Omental fat pad (tissue), 4 donors: Measurements from ENCODE around the gene PPOX. TPM values are rescaled to one million over a fixed set of nuclear protein-coding genes. Genes with fewer than 3 reads are reported as not detected.

ENCODE experiments used
- ATAC-seq: fragments of 150-250 bp; one replicate; pipeline ENCODE4 v1.9.1; 2016; ENCODE audit warnings: mild to moderate bottlenecking, moderate library complexity; ENCODE audit not compliant: low FRiP score
- DNase-seq: peaks from one replicate; pipeline ENCODE4 v3.0.0-alpha.2; 2019; ENCODE audit warnings: low spot score
- total RNA-seq, 4 donors: library from RNA; depleted of rRNA; stranded (reverse); fragments of >200 nt; gene quantifications; one replicate each; pipeline ENCODE4 v1.1.0, GENCODE V29; 2016
- TF ChIP-seq, protein P1 (sequence below), 3 donors: fragments of 450-650 bp; IDR thresholded peaks; one replicate each; pipeline ENCODE4 v1.5.1; 2016 to 2017; ENCODE audit warnings: antibody characterized with exemption in 3 of 3, mild to moderate bottlenecking in 3 of 3, moderate library complexity in 2 of 3

Gene PPOX
- total RNA-seq, 4 donors from 2014 or later: 12.5 to 28.4 (median 13.8) TPM

DNA sequence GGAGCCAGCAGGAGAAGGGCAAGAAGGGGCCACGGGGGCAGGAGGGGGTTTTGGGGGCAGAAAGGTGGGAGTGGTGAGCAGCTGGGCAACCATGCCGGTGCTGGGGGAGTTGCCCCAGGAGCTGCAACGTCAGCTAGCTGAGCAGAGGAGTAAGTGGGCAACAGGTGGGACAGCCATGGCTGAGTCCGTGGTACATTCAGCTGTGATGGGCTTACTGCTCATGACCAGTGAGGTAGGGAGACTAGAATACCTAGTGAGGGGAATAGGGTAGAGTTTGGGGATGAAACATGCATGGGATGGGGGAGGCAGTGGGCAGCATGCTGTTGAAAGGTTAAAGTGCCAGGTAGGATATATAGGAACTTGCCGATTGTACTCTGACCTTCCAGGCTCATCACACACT, 4.6 kb upstream of the PPOX start:
- DNase-seq (no peak), ATAC-seq (no peak)
- TF ChIP-seq, protein P1, sequence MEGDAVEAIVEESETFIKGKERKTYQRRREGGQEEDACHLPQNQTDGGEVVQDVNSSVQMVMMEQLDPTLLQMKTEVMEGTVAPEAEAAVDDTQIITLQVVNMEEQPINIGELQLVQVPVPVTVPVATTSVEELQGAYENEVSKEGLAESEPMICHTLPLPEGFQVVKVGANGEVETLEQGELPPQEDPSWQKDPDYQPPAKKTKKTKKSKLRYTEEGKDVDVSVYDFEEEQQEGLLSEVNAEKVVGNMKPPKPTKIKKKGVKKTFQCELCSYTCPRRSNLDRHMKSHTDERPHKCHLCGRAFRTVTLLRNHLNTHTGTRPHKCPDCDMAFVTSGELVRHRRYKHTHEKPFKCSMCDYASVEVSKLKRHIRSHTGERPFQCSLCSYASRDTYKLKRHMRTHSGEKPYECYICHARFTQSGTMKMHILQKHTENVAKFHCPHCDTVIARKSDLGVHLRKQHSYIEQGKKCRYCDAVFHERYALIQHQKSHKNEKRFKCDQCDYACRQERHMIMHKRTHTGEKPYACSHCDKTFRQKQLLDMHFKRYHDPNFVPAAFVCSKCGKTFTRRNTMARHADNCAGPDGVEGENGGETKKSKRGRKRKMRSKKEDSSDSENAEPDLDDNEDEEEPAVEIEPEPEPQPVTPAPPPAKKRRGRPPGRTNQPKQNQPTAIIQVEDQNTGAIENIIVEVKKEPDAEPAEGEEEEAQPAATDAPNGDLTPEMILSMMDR (IDR thresholded peaks at IDR 0.05): no peak

DNA sequence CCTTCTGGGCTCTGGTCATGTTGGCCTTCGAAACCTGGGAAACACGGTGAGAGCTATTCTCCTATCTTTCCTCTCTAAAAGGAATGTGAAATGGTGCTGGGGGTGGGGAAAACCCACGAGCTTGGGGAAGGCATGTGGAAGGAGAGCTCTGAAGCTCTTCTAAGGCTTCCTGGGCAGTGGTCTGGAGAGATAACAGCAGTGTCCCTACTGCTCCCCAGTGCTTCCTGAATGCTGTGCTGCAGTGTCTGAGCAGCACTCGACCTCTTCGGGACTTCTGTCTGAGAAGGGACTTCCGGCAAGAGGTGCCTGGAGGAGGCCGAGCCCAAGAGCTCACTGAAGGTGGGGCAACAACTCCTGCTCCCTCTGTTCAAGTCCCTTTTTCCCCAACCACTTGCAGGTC, 4.2 kb upstream of the PPOX start:
- DNase-seq (no peak), ATAC-seq (no peak)
- TF ChIP-seq, protein P1 (IDR thresholded peaks at IDR 0.05): no peak

DNA sequence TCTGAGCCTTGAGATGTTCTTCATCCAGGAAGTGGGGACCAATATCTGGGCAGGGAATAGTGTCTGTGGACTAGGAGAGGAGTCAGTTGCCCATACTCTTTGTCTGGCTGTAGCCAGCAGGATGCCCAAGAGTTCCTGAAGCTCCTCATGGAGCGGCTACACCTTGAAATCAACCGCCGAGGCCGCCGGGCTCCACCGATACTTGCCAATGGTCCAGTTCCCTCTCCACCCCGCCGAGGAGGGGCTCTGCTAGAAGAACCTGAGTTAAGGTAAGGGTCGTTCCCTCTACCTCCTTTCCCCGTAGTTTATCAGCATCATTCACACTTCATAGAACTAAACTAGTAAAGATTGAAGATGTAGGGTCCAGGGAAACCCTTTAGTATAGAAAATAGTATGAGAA, 3.4 kb upstream of the PPOX start:
- no peak for DNase-seq
- TF ChIP-seq, protein P1 (IDR thresholded peaks at IDR 0.05): no peak
- no peak for ATAC-seq

DNA sequence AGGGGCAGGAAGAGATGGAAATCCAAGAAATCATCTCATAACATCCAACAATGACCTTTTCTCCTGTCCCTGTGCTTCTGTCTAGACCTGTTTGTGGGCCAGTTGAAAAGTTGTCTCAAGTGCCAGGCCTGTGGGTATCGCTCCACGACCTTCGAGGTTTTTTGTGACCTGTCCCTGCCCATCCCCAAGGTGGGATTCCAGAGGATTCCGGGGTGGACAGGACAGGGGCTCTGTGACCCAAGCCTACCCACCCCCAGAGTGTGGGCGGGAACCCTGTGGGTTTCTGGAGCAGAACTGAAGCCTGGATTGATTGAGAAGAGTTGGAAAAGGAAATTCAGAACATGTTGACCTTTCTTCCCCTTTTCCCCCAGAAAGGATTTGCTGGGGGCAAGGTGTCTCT, 2.4 kb upstream of the PPOX start:
- TF ChIP-seq, protein P1 (IDR thresholded peaks at IDR 0.05): no peak
- DNase-seq: no peak
- no peak for ATAC-seq

DNA sequence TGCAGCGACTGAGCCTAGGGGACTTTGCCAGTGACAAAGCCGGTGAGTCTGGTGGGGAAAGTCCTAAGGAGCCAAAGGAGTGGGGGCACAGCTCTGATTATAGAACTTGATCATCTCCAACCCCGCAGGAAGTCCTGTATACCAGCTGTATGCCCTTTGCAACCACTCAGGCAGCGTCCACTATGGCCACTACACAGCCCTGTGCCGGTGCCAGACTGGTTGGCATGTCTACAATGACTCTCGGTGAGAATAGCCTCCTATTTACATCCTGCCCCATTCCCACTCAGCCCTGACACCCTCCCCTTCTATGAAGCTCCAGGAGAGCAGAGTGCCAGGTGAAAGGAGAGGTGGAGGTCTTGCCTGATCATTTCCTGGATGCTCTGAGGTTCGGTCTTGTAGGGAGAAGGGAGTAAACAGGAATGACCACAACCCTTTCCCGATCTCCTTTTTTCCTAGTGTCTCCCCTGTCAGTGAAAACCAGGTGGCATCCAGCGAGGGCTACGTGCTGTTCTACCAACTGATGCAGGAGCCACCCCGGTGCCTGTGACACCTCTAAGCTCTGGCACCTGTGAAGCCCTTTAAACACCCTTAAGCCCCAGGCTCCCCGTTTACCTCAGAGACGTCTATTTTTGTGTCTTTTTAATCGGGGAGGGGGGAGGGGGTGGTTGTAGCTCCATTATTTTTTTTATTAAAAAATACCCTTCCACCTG, 1.2 kb upstream of the PPOX start:
- DNase-seq: no peak
- no peak for ATAC-seq
- TF ChIP-seq, protein P1 (IDR thresholded peaks at IDR 0.05): no peak

DNA sequence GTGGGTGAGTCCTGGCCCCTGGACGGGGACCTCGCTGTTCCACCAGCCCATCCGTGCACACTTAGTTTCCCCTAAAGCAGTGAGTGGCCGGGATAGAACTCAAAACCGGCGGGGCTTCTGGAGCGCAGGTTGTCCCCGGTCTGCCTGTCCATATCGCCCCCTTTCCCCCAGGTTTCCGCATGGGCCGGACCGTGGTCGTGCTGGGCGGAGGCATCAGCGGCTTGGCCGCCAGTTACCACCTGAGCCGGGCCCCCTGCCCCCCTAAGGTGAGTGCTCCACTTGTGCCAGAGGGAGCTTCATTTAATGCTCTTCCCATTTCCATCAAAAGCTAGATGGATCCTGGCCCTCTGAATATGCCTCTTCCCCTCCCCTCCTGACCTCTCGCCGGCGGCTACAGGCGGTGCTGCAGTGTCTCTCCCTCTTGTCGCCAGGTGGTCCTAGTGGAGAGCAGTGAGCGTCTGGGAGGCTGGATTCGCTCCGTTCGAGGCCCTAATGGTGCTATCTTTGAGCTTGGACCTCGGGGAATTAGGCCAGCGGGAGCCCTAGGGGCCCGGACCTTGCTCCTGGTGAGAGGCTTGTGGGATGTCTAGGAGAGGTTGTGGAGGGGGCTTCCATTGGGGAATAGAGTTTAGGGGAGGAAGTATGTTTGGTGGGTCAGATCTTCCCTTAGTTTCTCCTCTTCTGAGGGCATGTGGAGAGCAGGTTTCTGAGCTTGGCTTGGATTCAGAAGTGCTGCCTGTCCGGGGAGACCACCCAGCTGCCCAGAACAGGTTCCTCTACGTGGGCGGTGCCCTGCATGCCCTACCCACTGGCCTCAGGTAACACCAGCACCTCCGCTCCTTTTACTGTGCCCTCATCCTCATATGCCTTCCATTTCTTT, 683 bp downstream of the PPOX start:
- DNase-seq (no peak), ATAC-seq (no peak)
- TF ChIP-seq, protein P1 (IDR thresholded peaks at IDR 0.05): no peak
